Activated naive CD4-positive, alpha-beta T cell treated with anti-CD3 and anti-CD28 coated beads for 36 hours (primary cell): ENCODE measurements around the gene CACNA2D3. TPM values are rescaled to one million over a fixed set of nuclear protein-coding genes. Genes with fewer than 3 reads are reported as not detected.

Experiments used
- CTCF ChIA-PET: fragments of 350-600 bp; sonication (Branson Sonifier 250); formaldehyde crosslinking; loops from one replicate; lab custom pipeline; 2021; ENCODE audit warnings: antibody characterized with exemption; lab: Charles Lee
- DNase-seq: peaks from one replicate; pipeline ENCODE4 v3.0.0-alpha.2; 2020
- H3K27ac Mint-ChIP-seq: one replicate; pipeline ENCODE4 v1.8.0; 2021; ENCODE audit warnings: mild to moderate bottlenecking, mixed read lengths
- H3K27me3 Mint-ChIP-seq: one replicate; pipeline ENCODE4 v1.8.0; 2021; ENCODE audit warnings: low read depth, mixed read lengths
- H3K36me3 Mint-ChIP-seq: one replicate; pipeline ENCODE4 v1.8.0; 2021; ENCODE audit warnings: low read depth, mixed read lengths
- H3K4me1 Mint-ChIP-seq: one replicate; pipeline ENCODE4 v1.8.0; 2021; ENCODE audit warnings: low read depth, mixed read lengths
- H3K4me3 Mint-ChIP-seq: one replicate; pipeline ENCODE4 v1.8.0; 2021; ENCODE audit warnings: mild to moderate bottlenecking, moderate library complexity, mixed read lengths
- H3K9me3 Mint-ChIP-seq: one replicate; pipeline ENCODE4 v1.8.0; 2021; ENCODE audit warnings: mixed read lengths
- intact Hi-C: fragments of 100-400 bp; cut with micrococcal nuclease; formaldehyde crosslinking; loops from one replicate; pipeline ENCODE4 v1.15.1; 2023
- total RNA-seq, 2 experiments: library from RNA; stranded (reverse); gene quantifications; one replicate each; pipeline ENCODE4 v1.2.3, GENCODE V29; 2021

CACNA2D3 gene
- total RNA-seq, 2 experiments from 2014 or later = not detected

DNA sequence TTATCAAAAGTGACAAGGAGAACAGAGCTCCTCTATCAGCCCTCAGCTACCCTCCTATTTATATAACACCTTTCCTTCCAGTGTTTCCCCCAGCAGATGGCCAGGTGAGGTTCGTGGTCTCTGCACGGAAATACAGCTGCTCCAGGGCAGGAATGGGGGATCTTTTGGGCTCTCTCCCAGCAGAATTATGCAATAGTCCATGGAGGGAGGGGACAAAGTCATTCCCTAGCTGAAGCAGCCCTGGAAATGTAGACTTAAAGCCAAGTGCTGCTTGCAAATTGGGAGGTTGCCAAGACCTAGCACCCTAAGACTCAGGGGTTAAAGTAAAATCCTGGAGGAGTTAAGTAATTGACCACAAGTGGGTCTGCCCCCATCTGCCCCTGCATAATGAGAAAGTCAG lies 549.2 kb downstream of the CACNA2D3 start:
- peaks cover 8% of the 10 kb centered on the region for H3K27me3 Mint-ChIP-seq
- no peak overlapping the region for H3K4me3 Mint-ChIP-seq
- H3K27ac Mint-ChIP-seq = no peak overlapping the region
- no peaks in the 10 kb centered on the region for H3K36me3 Mint-ChIP-seq
- intact Hi-C loops = no loop called here
- DNase-seq = no peak
- no peaks in the 10 kb centered on the region for H3K4me1 Mint-ChIP-seq
- CTCF ChIA-PET = no interaction called here
- H3K9me3 Mint-ChIP-seq = no peaks in the 10 kb centered on the region

DNA sequence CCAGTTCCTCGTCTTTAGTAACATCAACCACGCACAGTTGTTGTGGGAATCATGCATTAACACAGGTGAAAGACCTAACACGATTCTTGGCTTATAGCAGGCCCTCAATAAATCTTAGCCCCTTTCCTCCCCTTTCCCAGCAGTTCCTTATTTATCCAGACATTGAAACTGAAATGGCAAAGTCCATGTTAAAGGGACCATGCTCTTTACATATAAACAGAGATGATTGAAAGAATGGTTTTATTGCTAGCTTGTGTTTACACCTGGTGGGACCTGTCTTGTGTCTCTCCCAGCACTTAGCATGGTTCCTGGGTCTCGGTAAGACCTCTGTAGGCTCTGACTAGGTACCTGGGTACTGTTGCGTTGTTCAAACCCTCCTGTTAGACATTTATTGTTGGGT lies 553.7 kb downstream of the CACNA2D3 start:
- Mint-ChIP-seq H3K27me3 (peaks cover 6% of the 10 kb centered on the region), H3K27ac (no peak overlapping the region), H3K9me3 (peaks cover 2% of the 10 kb centered on the region), H3K4me3 (no peak overlapping the region), H3K4me1 (no peaks in the 10 kb centered on the region), H3K36me3 (no peaks in the 10 kb centered on the region)
- CTCF ChIA-PET = no interaction called here
- intact Hi-C loops = no loop called here
- no peak for DNase-seq

DNA sequence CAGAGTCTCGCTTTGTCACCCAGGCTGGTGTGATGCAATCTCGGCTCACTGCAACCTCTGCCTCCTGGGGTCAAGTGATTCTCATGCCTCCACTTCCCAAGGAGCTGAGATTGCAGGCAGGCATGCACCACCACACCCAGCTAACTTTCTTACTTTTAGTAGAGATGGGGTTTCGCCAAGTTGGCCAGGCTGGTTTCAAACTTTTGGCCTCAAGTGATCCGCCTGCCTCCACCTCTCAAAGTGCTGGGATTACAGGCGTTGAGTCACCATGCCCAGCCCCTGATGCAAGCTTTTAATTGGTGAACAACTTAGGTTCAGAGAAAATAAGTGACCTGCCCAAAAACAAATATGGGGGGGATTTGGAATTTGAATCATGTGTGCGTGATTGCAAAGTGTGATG lies 559.4 kb downstream of the CACNA2D3 start:
- Mint-ChIP-seq H3K9me3 (peaks cover 2% of the 10 kb centered on the region), H3K27me3 (no peaks in the 10 kb centered on the region), H3K27ac (no peak overlapping the region), H3K36me3 (no peaks in the 10 kb centered on the region), H3K4me3 (no peak overlapping the region), H3K4me1 (no peaks in the 10 kb centered on the region)
- DNase-seq = no peak
- intact Hi-C loops = no loop called here
- CTCF ChIA-PET = no interaction called here

DNA sequence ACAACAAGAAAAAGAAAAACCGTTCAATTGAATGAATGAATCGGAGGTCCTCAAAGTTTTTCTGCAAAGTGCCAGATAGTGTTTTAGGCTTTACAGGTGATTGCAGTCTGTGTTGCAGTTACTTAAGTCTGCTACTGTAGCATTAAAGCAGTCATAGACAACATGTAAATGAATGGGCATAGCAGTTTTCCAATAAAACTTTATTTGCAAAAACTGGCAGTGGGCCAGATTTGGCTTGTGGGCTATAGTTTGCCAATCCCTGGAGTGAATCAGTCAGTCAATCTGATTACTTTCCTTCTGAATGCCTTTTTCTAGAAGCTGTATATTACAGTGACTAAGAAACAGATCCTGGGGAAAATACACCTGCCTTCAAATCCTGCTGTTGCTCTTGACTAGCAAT lies 562.9 kb downstream of the CACNA2D3 start:
- intact Hi-C loops = no loop called here
- CTCF ChIA-PET = no interaction called here
- no peaks in the 10 kb centered on the region for H3K36me3 Mint-ChIP-seq
- H3K9me3 Mint-ChIP-seq = no peaks in the 10 kb centered on the region
- no peak for DNase-seq
- H3K4me1 Mint-ChIP-seq = no peaks in the 10 kb centered on the region
- no peak overlapping the region for H3K27ac Mint-ChIP-seq
- no peak overlapping the region for H3K4me3 Mint-ChIP-seq
- no peaks in the 10 kb centered on the region for H3K27me3 Mint-ChIP-seq

DNA sequence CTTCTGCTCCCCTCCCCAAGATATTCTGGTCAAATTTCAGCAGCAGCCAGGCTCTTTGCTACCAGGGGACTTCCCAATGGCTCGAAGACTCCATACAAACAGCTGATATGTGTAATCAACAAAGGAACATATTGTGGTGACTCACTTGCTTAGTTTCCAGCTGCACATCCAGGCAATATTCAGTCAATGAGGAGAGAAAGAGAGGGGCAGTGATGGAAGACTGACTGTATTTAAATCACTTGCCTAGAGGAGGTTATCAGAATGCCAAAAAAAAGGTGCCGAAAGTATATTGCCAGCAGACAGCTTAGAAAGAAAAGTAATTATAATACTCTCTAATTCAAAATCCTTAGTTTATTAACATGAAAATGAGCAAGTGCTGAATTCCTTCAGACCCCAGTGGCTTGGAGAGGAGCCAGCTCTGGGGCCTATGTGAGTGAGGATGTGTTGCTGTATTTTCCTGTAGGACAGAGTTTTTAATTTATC lies 569.0 kb downstream of the CACNA2D3 start:
- Mint-ChIP-seq H3K36me3 (no peaks in the 10 kb centered on the region), H3K9me3 (no peaks in the 10 kb centered on the region)
- CTCF ChIA-PET = no interaction called here

DNA sequence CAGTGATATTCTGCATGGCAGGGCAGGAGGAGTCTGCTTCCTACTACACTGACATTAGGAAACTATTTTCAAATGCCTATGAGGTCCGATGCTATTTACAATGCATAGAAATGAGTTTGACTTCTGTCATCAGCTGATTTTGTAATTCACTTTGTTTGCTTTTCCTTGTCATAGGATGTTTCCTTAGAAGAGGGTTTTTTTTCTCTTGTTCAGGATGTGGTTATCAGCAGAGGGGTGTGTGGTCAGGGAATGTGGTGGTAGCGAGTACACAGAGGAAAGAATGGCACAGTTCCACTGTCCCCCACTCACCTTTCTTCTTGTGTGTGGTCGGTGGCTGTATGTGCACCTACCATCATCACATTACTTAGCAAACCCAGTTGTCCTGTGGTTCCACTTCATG lies 574.0 kb downstream of the CACNA2D3 start:
- H3K4me1 Mint-ChIP-seq = no peaks in the 10 kb centered on the region
- no peaks in the 10 kb centered on the region for H3K9me3 Mint-ChIP-seq
- no peak overlapping the region for H3K4me3 Mint-ChIP-seq
- peaks cover 4% of the 10 kb centered on the region for H3K27me3 Mint-ChIP-seq
- intact Hi-C loops = no loop called here
- H3K27ac Mint-ChIP-seq = no peak overlapping the region
- CTCF ChIA-PET = no interaction called here
- DNase-seq = no peak
- H3K36me3 Mint-ChIP-seq = no peaks in the 10 kb centered on the region

More for the DNA sequence above, 569.0 kb downstream of the CACNA2D3 start:
- no peak for DNase-seq
- Mint-ChIP-seq H3K27me3 (peaks cover 2% of the 10 kb centered on the region), H3K27ac (no peak overlapping the region), H3K4me3 (no peak overlapping the region), H3K4me1 (no peaks in the 10 kb centered on the region)
- intact Hi-C loops = no loop called here

DNA sequence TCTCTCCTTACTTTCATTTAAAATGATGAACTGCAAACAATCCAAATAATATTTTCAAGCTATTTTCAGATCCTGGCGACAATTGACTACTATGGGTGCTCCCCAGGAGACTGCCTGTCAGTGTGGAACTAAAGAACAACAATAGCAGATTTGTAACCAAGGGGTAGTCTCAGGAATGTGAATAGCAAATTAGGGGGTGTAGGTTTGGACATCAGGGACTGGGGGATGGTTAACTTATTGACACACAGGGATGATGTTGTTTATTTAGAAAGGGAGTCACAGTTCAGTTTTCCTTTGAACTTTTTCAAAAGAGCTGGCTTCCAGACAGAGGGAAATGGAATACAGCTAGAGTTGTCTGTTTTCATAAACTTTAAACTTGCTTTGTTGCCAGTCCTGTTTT lies 575.7 kb downstream of the CACNA2D3 start:
- no peak for DNase-seq
- intact Hi-C loops = no loop called here
- Mint-ChIP-seq H3K4me3 (no peak overlapping the region), H3K27me3 (peaks cover 2% of the 10 kb centered on the region), H3K27ac (no peak overlapping the region), H3K9me3 (no peaks in the 10 kb centered on the region), H3K36me3 (no peaks in the 10 kb centered on the region), H3K4me1 (no peaks in the 10 kb centered on the region)
- CTCF ChIA-PET = no interaction called here

DNA sequence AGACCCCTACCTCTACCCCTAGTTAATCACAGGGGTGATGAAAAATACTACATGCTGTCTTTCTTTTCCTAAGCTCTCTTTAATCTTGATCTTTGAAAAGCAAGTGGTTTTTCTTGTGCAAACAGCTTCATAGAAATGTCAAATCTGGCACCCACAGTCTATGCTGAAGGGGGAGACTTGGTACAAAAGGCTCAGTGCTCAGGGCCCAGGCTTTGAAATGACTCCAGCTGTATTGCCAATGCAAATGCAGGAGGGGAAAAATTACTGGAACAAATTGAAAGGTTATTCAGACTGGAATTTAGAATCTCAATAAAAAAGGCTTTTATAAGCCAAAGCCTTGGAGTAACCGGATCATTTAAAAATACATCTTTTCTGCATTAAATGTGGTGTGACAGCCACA lies 581.6 kb downstream of the CACNA2D3 start:
- H3K27ac Mint-ChIP-seq = no peak overlapping the region
- H3K9me3 Mint-ChIP-seq = no peaks in the 10 kb centered on the region
- DNase-seq = no peak
- no peaks in the 10 kb centered on the region for H3K4me1 Mint-ChIP-seq
- intact Hi-C loops = no loop called here
- no peaks in the 10 kb centered on the region for H3K27me3 Mint-ChIP-seq
- CTCF ChIA-PET = no interaction called here
- H3K36me3 Mint-ChIP-seq = no peaks in the 10 kb centered on the region
- H3K4me3 Mint-ChIP-seq = no peak overlapping the region

DNA sequence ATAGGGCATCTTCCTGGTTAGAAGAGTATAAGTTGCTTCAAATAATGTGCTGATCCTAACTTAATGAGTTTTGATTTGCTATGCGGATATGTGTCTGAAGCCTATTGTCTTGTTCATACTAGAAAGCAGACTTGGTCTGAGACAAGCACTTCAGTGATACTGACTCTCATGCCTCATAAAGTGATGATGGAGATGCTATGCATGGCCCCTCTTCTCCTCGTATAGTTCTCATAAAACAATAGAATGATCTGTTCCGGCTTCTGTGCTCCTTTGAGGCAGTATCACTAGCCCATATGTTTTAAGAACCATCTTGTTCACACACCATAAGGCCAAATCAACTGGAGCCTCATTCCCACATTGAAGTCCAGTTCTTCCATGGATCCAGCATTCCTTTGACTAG lies 583.4 kb downstream of the CACNA2D3 start:
- no peak for DNase-seq
- Mint-ChIP-seq H3K9me3 (no peaks in the 10 kb centered on the region), H3K4me3 (no peak overlapping the region), H3K4me1 (no peaks in the 10 kb centered on the region), H3K27me3 (no peaks in the 10 kb centered on the region), H3K27ac (no peak overlapping the region), H3K36me3 (no peaks in the 10 kb centered on the region)
- intact Hi-C loops = no loop called here
- CTCF ChIA-PET = no interaction called here

DNA sequence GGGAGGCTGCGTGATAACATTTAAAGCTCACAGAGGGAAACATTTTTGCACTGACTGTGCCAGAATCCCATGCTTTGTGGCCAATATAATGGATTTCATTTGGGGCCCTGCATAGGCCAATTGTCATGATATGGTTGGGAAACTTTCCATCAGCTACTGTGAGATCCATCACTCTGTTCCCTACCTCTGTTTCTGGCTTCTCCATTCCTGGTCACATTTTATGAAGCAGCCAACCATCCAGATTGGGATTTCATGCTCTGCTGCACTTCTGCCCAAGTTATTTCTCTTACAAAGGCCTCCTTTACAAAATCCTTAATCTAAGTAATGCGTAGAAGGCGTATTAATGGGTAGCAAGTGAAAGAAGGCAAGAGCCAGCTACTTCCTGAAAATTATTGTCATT lies 584.4 kb downstream of the CACNA2D3 start:
- intact Hi-C loops = no loop called here
- no peak overlapping the region for H3K27ac Mint-ChIP-seq
- no peaks in the 10 kb centered on the region for H3K27me3 Mint-ChIP-seq

DNA sequence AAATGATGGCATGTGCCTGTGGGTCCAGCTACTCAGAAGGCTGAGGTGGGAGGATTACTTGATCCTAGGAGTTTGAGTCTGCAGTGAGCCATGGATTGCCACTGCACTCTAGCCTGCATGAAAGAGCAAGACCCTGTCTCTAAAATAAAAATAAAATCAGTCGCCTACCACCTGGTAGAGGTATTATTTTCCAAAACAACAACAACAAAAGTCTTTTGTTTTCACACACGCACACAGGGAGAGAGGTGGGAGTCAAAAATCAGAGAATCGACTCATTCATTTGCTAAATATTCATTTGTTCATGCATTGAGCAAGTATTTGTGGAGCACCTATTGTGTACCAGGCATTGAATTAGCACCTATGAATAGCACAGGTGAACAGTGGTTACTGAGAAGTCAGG lies 587.4 kb downstream of the CACNA2D3 start:
- no peak overlapping the region for H3K27ac Mint-ChIP-seq
- H3K9me3 Mint-ChIP-seq = no peaks in the 10 kb centered on the region
- CTCF ChIA-PET = no interaction called here
- intact Hi-C loops = no loop called here
- H3K4me1 Mint-ChIP-seq = no peaks in the 10 kb centered on the region
- H3K4me3 Mint-ChIP-seq = no peak overlapping the region
- no peaks in the 10 kb centered on the region for H3K36me3 Mint-ChIP-seq
- no peak for DNase-seq
- no peaks in the 10 kb centered on the region for H3K27me3 Mint-ChIP-seq

More for the DNA sequence above, 584.4 kb downstream of the CACNA2D3 start:
- Mint-ChIP-seq H3K4me3 (no peak overlapping the region), H3K36me3 (no peaks in the 10 kb centered on the region), H3K9me3 (no peaks in the 10 kb centered on the region), H3K4me1 (no peaks in the 10 kb centered on the region)
- CTCF ChIA-PET = no interaction called here
- DNase-seq = no peak

DNA sequence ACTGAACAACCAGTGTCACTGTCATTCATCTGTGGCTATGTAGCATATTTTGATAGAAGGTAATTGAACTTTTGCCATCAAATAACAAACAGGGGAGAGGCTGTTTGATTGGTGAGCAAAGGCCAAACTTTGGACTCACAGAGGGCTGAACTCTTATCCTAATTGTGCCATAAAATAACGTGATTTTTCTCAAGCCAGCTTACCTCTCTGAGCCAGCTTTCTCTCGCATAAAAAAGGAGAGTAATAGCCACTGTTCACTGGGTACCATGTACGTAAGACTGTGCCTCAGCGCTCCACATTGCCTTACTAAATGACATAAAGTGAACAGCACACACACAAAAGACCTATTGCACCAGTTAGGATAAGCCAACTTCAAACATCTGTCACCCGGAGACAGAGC lies 588.6 kb downstream of the CACNA2D3 start:
- Mint-ChIP-seq H3K27ac (no peak overlapping the region), H3K36me3 (no peaks in the 10 kb centered on the region), H3K27me3 (no peaks in the 10 kb centered on the region), H3K4me1 (no peaks in the 10 kb centered on the region), H3K4me3 (no peak overlapping the region), H3K9me3 (peaks cover 4% of the 10 kb centered on the region)
- CTCF ChIA-PET = no interaction called here
- DNase-seq = no peak
- intact Hi-C loops = no loop called here

DNA sequence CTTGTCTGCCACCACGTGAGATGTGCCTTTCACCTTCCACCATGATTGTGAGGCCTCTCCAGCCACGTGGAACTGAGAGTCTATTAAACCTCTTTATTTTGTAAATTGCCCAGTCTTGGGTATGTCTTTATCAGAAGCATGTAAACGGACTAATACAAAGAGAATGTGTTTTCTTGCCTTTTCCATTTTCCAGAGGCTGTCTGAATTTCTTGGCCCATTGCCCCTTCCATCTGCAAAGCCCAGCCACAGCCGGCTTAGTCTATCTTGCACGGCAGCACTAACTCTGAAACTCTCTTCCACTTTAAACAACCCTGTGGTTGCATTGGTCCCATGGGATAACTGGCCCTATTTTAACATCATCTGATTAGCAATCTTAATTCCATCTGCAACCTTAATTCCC lies 590.2 kb downstream of the CACNA2D3 start:
- no peak overlapping the region for H3K4me3 Mint-ChIP-seq
- no peaks in the 10 kb centered on the region for H3K36me3 Mint-ChIP-seq
- H3K27me3 Mint-ChIP-seq = no peaks in the 10 kb centered on the region
- peaks cover 4% of the 10 kb centered on the region for H3K9me3 Mint-ChIP-seq
- intact Hi-C loops = no loop called here
- DNase-seq = no peak
- H3K4me1 Mint-ChIP-seq = no peaks in the 10 kb centered on the region
- no peak overlapping the region for H3K27ac Mint-ChIP-seq
- CTCF ChIA-PET = no interaction called here

DNA sequence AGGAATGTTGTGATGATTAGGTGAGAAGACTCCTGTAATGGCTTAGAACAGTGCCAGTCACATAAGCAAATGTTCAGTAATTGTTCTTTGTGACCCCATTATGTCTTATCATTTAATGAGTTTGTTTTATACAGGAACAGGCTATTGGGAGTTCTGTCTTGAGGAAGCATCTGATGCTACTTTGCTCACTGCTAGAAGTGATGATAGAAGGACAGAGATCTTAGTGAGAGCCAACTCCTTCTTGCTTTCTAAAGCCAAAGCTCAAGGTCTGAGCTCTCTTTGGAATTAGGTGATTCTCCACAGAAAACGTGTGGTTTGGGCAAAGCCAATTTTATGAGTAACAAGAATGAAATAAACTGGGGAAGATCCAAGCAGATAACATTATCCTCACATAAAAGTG lies 590.7 kb downstream of the CACNA2D3 start:
- H3K4me3 Mint-ChIP-seq = no peak overlapping the region
- CTCF ChIA-PET = no interaction called here
- no peaks in the 10 kb centered on the region for H3K27me3 Mint-ChIP-seq
- no peak for DNase-seq
- no peaks in the 10 kb centered on the region for H3K4me1 Mint-ChIP-seq
- no peaks in the 10 kb centered on the region for H3K36me3 Mint-ChIP-seq
- no peak overlapping the region for H3K27ac Mint-ChIP-seq
- intact Hi-C loops = no loop called here
- H3K9me3 Mint-ChIP-seq = peaks cover 4% of the 10 kb centered on the region
